Brain microvascular endothelial cell (primary cell): ENCODE measurements around the gene COPZ1.
"Not testable (repeated sequence)": the region's sequence is repeated elsewhere in the genome, so short reads cannot be mapped to it uniquely, and the experiment has no call there.

Source experiments
- DNase-seq: peaks from one replicate; pipeline ENCODE4 v3.0.0-alpha.2; 2020
- H3K27ac ChIP-seq: fragments of 250-450 bp; sonication (Bioruptor Pico); 2 replicates; pipeline ENCODE4 v1.5.1; 2020; ENCODE audit warnings: mild to moderate bottlenecking, moderate library complexity
- H3K27me3 ChIP-seq: fragments of 250-450 bp; sonication (Bioruptor Pico); replicated peaks from 2 replicates; pipeline ENCODE4 v1.5.1; 2020; ENCODE audit warnings: mild to moderate bottlenecking
- H3K36me3 ChIP-seq: fragments of 250-450 bp; sonication (Bioruptor Pico); replicated peaks from 2 replicates; pipeline ENCODE4 v1.5.1; 2020; ENCODE audit warnings: mild to moderate bottlenecking
- H3K4me3 ChIP-seq: 2 replicates; pipeline ENCODE4 v1.5.1; 2011; ENCODE audit warnings: low read depth, mild to moderate bottlenecking, control low read depth, low read length, moderate library complexity
- CTCF ChIP-seq: IDR thresholded peaks from 2 replicates; pipeline ENCODE4 v1.5.1; 2011; ENCODE audit warnings: low read depth, mild to moderate bottlenecking, moderate library complexity, low read length, control low read depth, inconsistent platforms; ENCODE audit errors: missing control alignments
- in situ Hi-C: cut with HindIII; loops from 2 replicates; pipeline ENCODE4 v1.10.0; 2017; ENCODE audit warnings: low sequenced_read_pairs, low pct_ligation_motif_present

COPZ1 gene

GRCh38 chr12:54280468-54281260 lies 44.3 kb upstream of the COPZ1 start, which contains the start of gene HNRNPA1:
Gene HNRNPA1, plus strand, starts transcription at chr12:54280726. Its CDS starts 82 bp downstream, at chr12:54280808.
- Histone ChIP-seq H3K27me3 (no peaks in the 10 kb centered on the region), H3K36me3 (peaks cover 42% of the 10 kb centered on the region), H3K27ac (peak within 1 kb of the TSS; percentile 98), H3K4me3 (peak within 1 kb of the TSS; percentile 73)
- TF ChIP-seq CTCF: no peak
- in situ Hi-C loops: no loop called here
- peak; percentile 100 for DNase-seq

- DNase-seq, H3K27me3 ChIP-seq, in situ Hi-C loops: not testable (repeated sequence)
- H3K36me3 ChIP-seq: peaks cover 48% of the 10 kb centered on the region
- peak overlapping the region; percentile 73 for H3K4me3 ChIP-seq
- peak overlapping the region; percentile 98 for H3K27ac ChIP-seq
Observed at GRCh38 chr12:54281261-54281638, 43.7 kb upstream of the COPZ1 start.

- H3K27me3 ChIP-seq, DNase-seq, in situ Hi-C loops: not testable (repeated sequence)
- Histone ChIP-seq H3K36me3 (peaks cover 52% of the 10 kb centered on the region), H3K27ac (peak overlapping the region; percentile 98), H3K4me3 (peak overlapping the region; percentile 73)
Observed at GRCh38 chr12:54281694-54282093, 43.2 kb upstream of the COPZ1 start.

GRCh38 chr12:54282949-54283593 lies 41.9 kb upstream of the COPZ1 start:
- in situ Hi-C loops: no loop called here
- Histone ChIP-seq H3K36me3 (peaks cover 64% of the 10 kb centered on the region), H3K27ac (no peak overlapping the region), H3K4me3 (peak overlapping the region; percentile 73), H3K27me3 (no peaks in the 10 kb centered on the region)
- DNase-seq: no peak
- no peak for TF ChIP-seq CTCF

- H3K4me3 ChIP-seq: peak overlapping the region; percentile 73
- H3K27me3 ChIP-seq, H3K27ac ChIP-seq, DNase-seq, in situ Hi-C loops: not testable (repeated sequence)
- H3K36me3 ChIP-seq: peaks cover 64% of the 10 kb centered on the region
Observed at GRCh38 chr12:54284070-54284780, 40.7 kb upstream of the COPZ1 start.

- in situ Hi-C loops: no loop called here
- H3K27me3 ChIP-seq: no peaks in the 10 kb centered on the region
- peak overlapping the region; percentile 22 for H3K4me3 ChIP-seq
- TF ChIP-seq CTCF: peak; percentile 29
- no peak for DNase-seq
- no peak overlapping the region for H3K27ac ChIP-seq
- peaks cover 64% of the 10 kb centered on the region for H3K36me3 ChIP-seq
Observed at GRCh38 chr12:54285150-54286041, 39.5 kb upstream of the COPZ1 start.
